Parietal lobe (tissue), 2 donors: ENCODE data around the gene DNAJC18. TPM values are rescaled to one million over a fixed set of nuclear protein-coding genes. Genes with fewer than 3 reads are reported as not detected.
A peak's percentile ranks its signal among the peaks of the same experiment; 100 is the strongest.

Experiments
- small RNA-seq: library from RNA; depleted of rRNA; stranded (forward); fragments of <200 nt; gene quantifications from one replicate; pipeline ENCODE3, GENCODE V24; 2014; ENCODE audit warnings: low replicate concordance
- total RNA-seq: library from RNA; depleted of rRNA; stranded (reverse); fragments of >200 nt; gene quantifications from one replicate; pipeline ENCODE4 v1.2.3, GENCODE V29; 2014

Gene DNAJC18
- total RNA-seq, result 44.1 TPM

GRCh38 chr5:139439013-139439903, at the start of gene DNAJC18:
TSS of gene DNAJC18 (minus strand) at chr5:139439525. CDS start at chr5:139439445, 80 bp downstream.

GRCh38 chr5:139482050-139482889, 42.9 kb upstream of the DNAJC18 start, which contains the start of gene STING1:
TSS of gene STING1 (minus strand) at chr5:139482758. CDS start at chr5:139481704, 1,054 bp downstream.

GRCh38 chr5:139470821-139471300, 31.5 kb upstream of the DNAJC18 start, which contains the start of gene SMIM33:
TSS of gene SMIM33 (plus strand) at chr5:139471004. CDS start at chr5:139471122, 118 bp downstream.

GRCh38 chr5:139462586-139463276, 23.4 kb upstream of the DNAJC18 start, which contains the start of gene ECSCR:
TSS of gene ECSCR (minus strand) at chr5:139462743. CDS start at chr5:139462670, 73 bp downstream.

GRCh38 chr5:139403787-139404483, 35.4 kb downstream of the DNAJC18 start, which contains the start of gene SPATA24:
TSS of gene SPATA24 (minus strand) at chr5:139404089. CDS start at chr5:139404060, 29 bp downstream.

GRCh38 chr5:139394654-139395566, 44.4 kb downstream of the DNAJC18 start, which contains the start of gene PROB1:
TSS of gene PROB1 (minus strand) at chr5:139395104. CDS start at chr5:139395081, 23 bp downstream.

GRCh38 chr5:139389701-139390638, 49.4 kb downstream of the DNAJC18 start, which contains the start of gene MZB1:
TSS of gene MZB1 (minus strand) at chr5:139389913. CDS start at chr5:139389856, 57 bp downstream.

GRCh38 chr5:139383275-139383992, 55.9 kb downstream of the DNAJC18 start, which contains the start of gene SLC23A1:
TSS of gene SLC23A1 (minus strand) at chr5:139383297. CDS start at chr5:139383253, 44 bp downstream.

Small RNA genes within 50 kb of the gene (small RNA-seq; reads per million reads assigned to genes)
- 3.3 reads per million, percentile 85 among the genes with 10 or more reads in this experiment for gene RNU5B-4P

Other genes with a start within 250 kb of the DNAJC18 start
- 22.8 TPM for gene SIL1, start 241.2 kb downstream of the DNAJC18 start, total RNA-seq
- gene MATR3, start 145.8 kb downstream of the DNAJC18 start, total RNA-seq, result 743 TPM
- gene PAIP2, start 97.7 kb downstream of the DNAJC18 start, total RNA-seq, result 98.0 TPM
- not detected for gene SLC23A1, start 56.2 kb downstream of the DNAJC18 start, total RNA-seq
- gene MZB1, start 49.6 kb downstream of the DNAJC18 start, total RNA-seq, result not detected
- 0.94 TPM for gene PROB1, start 44.4 kb downstream of the DNAJC18 start, total RNA-seq
- gene SPATA24, start 35.4 kb downstream of the DNAJC18 start, total RNA-seq, result 6.6 TPM
- gene ECSCR, start 23.2 kb upstream of the DNAJC18 start, total RNA-seq, result 4.7 TPM
- not detected for gene SMIM33, start 31.5 kb upstream of the DNAJC18 start, total RNA-seq
- gene STING1, start 43.2 kb upstream of the DNAJC18 start, total RNA-seq, result 2.8 TPM
- 121 TPM for gene UBE2D2, start 121.8 kb upstream of the DNAJC18 start, total RNA-seq
- 41.0 TPM for gene CXXC5, start 208.8 kb upstream of the DNAJC18 start, total RNA-seq